HG02610 (cell line): Measurements from ENCODE around the gene ANOS1.
"Not testable (repeated sequence)": the region's sequence is repeated elsewhere in the genome, so short reads cannot be mapped to it uniquely, and the experiment has no call there.

Source experiments
- ATAC-seq: cut with Tn5 transposase; IDR thresholded peaks from one replicate; pipeline ENCODE4 v1.9.1; 2021; ENCODE audit warnings: mild to moderate bottlenecking, moderate library complexity; ENCODE audit not compliant: unreplicated experiment

Gene ANOS1

DNA sequence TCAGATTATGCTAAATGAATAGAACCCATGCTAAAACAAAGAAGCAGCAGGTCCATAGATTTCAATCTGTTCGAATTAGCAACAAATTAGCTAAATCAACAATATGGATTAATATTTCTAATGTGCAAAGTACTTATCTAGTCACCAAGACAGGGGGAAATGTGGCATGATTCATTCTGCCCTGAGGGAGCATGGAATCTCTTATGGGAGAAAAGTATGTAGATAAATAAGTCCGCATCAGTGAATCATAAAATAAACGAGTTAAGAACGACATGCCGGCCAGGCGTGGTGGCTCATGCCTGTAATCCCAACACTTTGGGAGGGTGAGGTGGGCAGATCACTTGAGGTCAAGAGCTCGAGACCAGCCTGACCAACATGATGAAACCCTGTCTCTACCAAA, 102.1 kb downstream of the ANOS1 start:
- ATAC-seq, result no peak

DNA sequence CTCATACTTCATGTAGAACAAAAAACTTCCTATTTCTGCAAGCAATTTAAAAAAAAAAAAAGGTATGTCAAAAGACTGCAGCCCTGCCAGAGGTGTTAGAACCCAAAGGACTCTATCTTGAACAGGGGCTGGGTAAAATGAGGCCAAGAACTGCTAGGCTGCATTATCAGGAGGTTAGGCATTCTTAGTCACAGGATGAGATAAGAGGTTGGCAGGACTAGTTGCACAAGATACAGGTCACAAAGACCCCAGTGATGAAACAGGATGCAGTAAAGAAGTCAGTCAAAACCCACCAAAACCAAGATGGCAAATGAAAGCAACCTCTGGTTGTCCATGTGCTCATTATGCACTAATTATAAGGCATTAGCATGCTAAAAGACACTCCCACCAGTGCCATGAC, 104.1 kb downstream of the ANOS1 start:
- ATAC-seq, result no peak

DNA sequence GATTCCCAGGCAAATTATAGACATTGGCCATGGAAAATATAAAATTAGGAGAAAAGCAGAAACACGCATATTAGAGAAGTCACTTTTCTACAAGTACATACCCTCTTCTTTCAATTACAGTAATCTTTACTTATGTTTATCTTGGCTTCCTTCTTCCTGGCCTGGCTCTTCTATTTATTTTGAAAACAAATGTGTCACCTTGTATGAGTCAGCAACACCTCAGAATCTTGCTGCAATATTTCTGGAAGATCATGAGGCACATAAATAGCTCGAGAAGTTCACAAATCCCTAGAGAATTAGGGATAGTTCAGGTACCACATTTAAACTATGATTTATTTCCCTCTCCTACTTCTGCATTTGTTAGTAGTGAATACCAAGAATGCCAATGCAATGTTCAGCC, 124.6 kb downstream of the ANOS1 start:
- no peak for ATAC-seq

DNA sequence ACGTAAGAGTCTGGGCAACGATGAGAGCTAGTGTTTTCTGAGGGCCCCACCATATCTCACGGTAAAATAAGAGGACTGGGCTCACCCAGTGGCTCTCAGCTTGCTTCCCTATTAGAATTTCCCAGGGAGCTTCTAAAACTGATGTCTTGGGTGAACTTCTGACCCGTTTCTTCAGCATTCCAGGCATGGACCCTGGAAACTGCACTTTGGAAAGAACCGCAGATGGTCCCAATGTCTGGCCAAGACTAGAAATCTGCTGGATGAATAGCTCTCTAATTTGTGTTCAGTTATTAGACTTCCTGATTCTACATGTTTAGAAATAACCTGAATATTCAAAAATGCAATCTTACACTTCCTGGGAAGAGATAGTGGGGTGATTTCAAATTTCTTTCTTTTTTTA, 127.8 kb downstream of the ANOS1 start:
- ATAC-seq, result no peak

DNA sequence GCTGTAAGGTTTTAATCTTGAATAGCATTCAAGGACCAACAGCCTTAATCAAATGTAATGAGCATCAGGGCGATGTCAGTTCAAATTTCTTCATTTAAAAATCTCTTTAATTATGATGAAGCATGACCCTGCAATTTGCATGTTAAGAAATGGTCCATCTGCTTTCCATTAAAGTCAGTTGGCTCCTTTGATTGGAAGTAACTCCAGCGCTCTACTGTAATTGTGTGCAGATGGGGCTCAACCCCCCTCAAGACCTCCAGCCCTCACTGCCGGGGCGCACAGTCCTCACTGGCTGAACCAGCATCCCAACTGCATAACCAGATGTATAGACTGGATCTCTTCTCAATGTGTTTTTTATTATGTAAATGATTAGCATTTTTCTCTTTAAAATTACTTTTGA, 140.4 kb downstream of the ANOS1 start:
- no peak for ATAC-seq

DNA sequence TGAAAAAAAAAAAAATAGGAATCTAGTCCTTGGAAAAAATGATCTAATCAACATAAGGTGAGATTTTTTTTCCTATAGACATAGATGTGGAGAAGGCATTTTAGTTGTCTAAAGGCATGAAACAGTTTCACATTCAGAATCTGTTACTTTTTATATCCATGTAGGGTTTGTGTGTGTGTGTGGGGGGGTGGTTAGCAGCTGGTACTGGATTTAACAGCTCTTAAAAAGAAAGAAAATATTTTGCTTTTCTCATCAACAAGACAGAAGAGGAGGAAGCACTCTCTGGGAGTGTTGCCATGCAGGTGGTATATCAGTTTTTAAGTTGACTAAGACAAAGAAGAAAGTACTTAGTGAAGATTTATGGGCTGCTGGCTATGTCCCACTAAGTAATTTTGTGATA, 145.0 kb downstream of the ANOS1 start:
- no peak for ATAC-seq

DNA sequence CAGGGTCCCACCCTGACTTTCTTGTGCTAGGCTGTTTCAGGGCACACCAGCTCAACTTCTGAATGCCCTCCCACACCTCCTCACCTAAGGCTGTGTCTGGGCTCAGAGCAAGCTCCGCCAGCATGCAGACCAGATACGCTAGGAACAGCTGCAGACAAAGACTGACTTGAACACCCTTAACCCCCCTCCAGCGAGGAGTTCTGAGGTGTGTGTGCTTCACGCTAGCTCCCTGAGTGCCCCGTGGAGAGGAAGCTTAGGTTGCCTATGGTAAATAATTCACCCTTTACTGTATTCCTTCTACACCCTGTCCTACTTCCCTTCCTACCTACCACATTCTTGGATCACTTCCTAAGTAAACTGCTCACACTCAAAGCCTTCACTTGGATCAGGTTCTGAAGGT, 152.3 kb downstream of the ANOS1 start:
- ATAC-seq, result no peak

DNA sequence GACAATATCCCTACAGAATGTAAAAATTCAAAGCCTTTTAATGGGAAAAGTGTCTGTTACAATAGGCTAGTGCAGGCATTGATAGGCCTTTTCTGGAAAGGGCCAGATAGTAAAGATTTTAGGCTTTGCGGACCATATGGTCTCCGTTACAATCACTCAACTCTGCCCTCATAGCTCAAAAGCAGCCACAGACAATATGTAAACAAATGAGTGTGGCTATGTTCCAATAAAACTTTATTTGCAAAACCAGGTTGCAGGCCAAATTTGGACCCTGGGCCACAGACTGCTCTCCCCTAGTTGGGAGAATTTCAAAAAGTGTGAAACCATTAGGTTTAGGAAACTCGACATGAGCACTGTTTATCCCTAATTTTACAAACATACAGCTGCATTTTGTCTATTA, 155.1 kb downstream of the ANOS1 start:
- ATAC-seq, result no peak

GRCh38 chrX:8565729-8566128, 166.2 kb downstream of the ANOS1 start:
- ATAC-seq, result no peak

DNA sequence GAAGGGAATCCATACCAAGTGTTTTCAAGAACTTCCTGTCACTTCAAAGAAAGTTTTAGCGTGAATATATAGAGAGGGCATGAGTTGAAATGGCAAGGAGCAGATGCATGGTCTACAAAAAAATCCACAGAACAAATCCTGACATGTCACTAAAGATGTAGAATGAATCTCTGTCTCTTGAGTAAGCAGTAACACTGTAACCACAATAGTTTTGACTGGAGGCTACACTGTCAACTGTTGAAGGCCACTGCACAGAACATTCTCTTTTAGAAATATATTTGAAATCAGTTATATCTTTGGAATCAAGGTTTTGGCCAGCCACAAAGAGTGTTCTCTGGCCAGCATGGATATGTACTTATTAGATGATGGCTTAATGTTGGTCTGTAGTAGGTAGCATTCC, 183.5 kb downstream of the ANOS1 start:
- no peak for ATAC-seq

DNA sequence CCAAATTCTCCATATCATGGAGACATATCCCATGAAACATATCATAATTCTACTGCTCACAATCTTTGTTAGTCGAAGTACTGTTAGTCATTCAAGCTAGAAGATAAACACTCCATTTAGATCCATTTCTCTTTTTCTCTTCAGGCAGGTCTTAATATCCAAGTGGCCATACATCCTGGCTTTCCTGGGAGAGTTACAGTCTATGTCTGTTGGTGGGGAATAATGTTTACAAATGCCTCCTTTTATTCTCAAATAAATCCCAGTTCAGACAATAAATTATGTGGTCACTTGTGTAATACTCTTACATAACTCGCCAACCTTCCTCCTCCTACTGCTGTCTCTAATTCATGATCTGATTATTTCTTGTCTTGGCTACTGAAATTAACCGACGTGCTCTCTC, 185.2 kb downstream of the ANOS1 start:
- ATAC-seq, result no peak

- ATAC-seq, result no peak
Measured at GRCh38 chrX:8520791-8521190, 211.1 kb downstream of the ANOS1 start.

- ATAC-seq, result no peak
Measured at GRCh38 chrX:8520178-8520577, 211.8 kb downstream of the ANOS1 start.

DNA sequence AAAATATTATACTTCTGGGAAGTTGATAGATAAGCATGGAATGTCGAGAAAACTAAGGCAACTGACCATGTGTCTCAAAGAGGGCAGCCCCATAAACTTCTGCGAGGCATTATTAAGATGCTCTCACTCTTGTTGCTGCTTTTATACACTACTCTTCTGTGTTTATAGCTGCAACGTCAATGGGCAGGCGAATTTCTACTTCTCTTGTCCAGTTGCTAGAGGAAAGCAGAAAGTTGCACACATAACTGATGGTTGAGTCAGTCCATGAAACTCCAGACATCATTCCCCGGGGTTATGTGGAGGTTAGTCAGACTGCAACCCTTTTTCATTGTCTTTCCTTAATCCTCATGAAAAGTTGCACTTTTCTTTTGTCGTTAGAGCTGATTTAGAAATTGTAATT, 227.5 kb downstream of the ANOS1 start:
- ATAC-seq, result no peak

- ATAC-seq, result not testable (repeated sequence)
Measured at GRCh38 chrX:8502101-8502500, 229.8 kb downstream of the ANOS1 start.

- no peak for ATAC-seq
Measured at GRCh38 chrX:8500203-8500602, 231.7 kb downstream of the ANOS1 start.

DNA sequence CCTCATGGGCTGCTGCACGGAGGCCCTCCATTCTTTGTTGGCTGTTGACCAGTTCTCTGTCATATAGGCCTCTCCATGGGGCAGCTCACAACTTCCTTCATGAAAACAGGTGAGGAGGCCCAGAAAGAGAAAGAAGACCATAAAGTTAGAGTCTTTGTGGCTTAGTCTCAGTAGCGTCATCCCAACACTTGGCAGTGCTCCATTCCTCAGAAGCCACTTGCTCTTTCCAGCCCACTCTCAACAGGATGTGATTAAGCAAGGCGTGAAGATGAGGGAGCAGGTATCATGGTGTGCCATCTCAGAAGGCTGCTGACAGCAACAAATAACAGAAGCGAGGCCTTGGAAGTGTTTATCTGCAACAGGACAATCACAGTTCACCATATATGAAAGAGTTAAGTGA, 236.9 kb downstream of the ANOS1 start:
- ATAC-seq, result not testable (repeated sequence)

DNA sequence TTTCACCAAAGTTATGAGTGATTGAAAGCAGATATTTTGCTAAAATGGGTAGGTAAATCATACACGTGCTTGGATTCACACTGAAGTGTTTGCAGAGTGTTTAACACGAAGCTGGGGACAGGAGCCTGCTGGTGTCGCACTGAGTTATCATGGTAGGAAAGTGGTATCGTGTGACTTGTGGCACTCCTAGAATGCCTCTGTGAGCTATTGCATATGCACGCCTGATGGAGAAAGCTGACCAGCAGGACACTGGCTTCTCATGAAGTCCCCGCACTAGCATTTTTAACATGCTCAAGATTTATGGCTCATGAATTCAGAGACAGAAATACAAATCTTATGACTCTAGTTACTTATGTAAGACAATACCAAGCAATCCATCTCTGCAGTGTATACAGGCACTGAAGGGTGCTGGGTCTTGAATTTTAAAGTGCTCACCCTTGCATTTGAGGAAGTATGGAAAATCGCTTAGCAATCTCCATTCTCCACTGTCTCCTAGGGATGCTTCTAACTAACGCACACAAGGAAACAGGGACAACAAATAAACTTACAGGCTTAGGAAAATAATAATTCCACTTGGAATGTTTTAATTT, 247.5 kb downstream of the ANOS1 start:
- ATAC-seq, result no peak
